Cerebellar nuclear complex (tissue), 1 donor: ENCODE measurements around the gene RPS2.

Experiments
- DNase-seq, 2 experiments: peaks; one replicate each; lab custom pipeline; 2025; lab: John Stamatoyannopoulos, UW

The RPS2 gene

GRCh38 chr16:1981398-1981836 is 16.8 kb upstream of the RPS2 start, which contains the start of gene NOXO1:
Gene NOXO1 (minus strand): TSS chr16:1981469. CDS start chr16:1981179, 290 bp downstream.
- no peak for DNase-seq

- no peak for DNase-seq
Observed at GRCh38 chr16:1980770-1981087, 16.1 kb upstream of the RPS2 start.

GRCh38 chr16:1980030-1980769 is 15.6 kb upstream of the RPS2 start:
- no peak for DNase-seq

GRCh38 chr16:1979271-1980029 is 14.8 kb upstream of the RPS2 start:
- no peak for DNase-seq

- no peak for DNase-seq
Observed at GRCh38 chr16:1978476-1979120, 14.0 kb upstream of the RPS2 start.

GRCh38 chr16:1977875-1978268 is 13.2 kb upstream of the RPS2 start:
- no peak for DNase-seq

GRCh38 chr16:1976951-1977874 is 12.6 kb upstream of the RPS2 start:
- no peak for DNase-seq

GRCh38 chr16:1976216-1976520 is 11.5 kb upstream of the RPS2 start:
- DNase-seq = no peak

GRCh38 chr16:1975432-1976215 is 11.0 kb upstream of the RPS2 start:
- DNase-seq = no peak

- no peak for DNase-seq
Observed at GRCh38 chr16:1974157-1975070, 9.8 kb upstream of the RPS2 start.

GRCh38 chr16:1973461-1974156 is 9.0 kb upstream of the RPS2 start:
- DNase-seq = no peak

- DNase-seq = no peak
Observed at GRCh38 chr16:1972490-1972877, 7.9 kb upstream of the RPS2 start.

- DNase-seq = peak in 1 of 2 experiments; percentile 56
Observed at GRCh38 chr16:1971796-1972489, 7.3 kb upstream of the RPS2 start, which contains the start of gene TBL3. Gene TBL3 (plus strand): TSS chr16:1972053. CDS start chr16:1972165, 112 bp downstream.

GRCh38 chr16:1968146-1968953 is 3.7 kb upstream of the RPS2 start:
- no peak for DNase-seq

- DNase-seq = no peak
Observed at GRCh38 chr16:1966460-1966859, 1.8 kb upstream of the RPS2 start, which contains the start of gene RNF151. Gene RNF151 (plus strand): TSS chr16:1966856. CDS start chr16:1966882, 26 bp downstream.

GRCh38 chr16:1965396-1966001 is 873 bp upstream of the RPS2 start:
- no peak for DNase-seq

- no peak for DNase-seq
Observed at GRCh38 chr16:1963806-1964505, 670 bp downstream of the RPS2 start.
